ENCODE results near the gene MLLT10. TPM values are rescaled to one million over a fixed set of nuclear protein-coding genes. Genes with fewer than 3 reads are reported as not detected.

MLLT10 gene
- total RNA-seq, 1 experiment from 2014 or later = 45.2 TPM

GRCh38 chr10:21617267-21617666 lies 83.2 kb downstream of the MLLT10 start:
- TF ChIP-seq SIN3A (IDR thresholded peaks at IDR 0.05; ENCODE audit: low read depth) (no peak), TCF7L2 (IDR thresholded peaks at IDR 0.05; ENCODE audit: borderline replicate concordance, extremely low read depth, insufficient read depth, insufficient read length) (no peak), POLR2A (IDR thresholded peaks at IDR 0.05; ENCODE audit: borderline replicate concordance, extremely low read depth, insufficient read depth, insufficient read length) (no peak), MAX (IDR thresholded peaks at IDR 0.05) (no peak), ZBTB33 (IDR thresholded peaks at IDR 0.05; ENCODE audit: extremely low read depth, insufficient replicate concordance, low read length) (no peak), CBX3 (IDR thresholded peaks at IDR 0.05; ENCODE audit: low read depth) (no peak), FOSL1 (IDR thresholded peaks at IDR 0.05; ENCODE audit: low read depth) (no peak), ZNF274 (IDR thresholded peaks at IDR 0.05; ENCODE audit: low read depth, low read length) (no peak)
- DNase-seq (ENCODE audit: low read depth, low spot score) = no peak
- intact Hi-C loops (cut with micrococcal nuclease) = no loop called here

More at GRCh38 chr10:21617267-21617666, 83.2 kb downstream of the MLLT10 start:
- Histone ChIP-seq H3K9ac (ENCODE audit: low read length) (no peak overlapping the region), H3K9me2 (ENCODE audit: insufficient read depth) (no peaks in the 10 kb centered on the region), H3K4me1 (ENCODE audit: control insufficient read depth in 1 of 2, insufficient read depth in 2 of 2, low read length in 2 of 2) (no peaks in the 10 kb centered on the region), H3K9me3 (ENCODE audit: control insufficient read depth in 1 of 2, insufficient read depth in 1 of 2, low read depth in 1 of 2, low read length in 2 of 2) (no peaks in the 10 kb centered on the region), H2AFZ (ENCODE audit: low read depth, low read length, poor library complexity, severe bottlenecking) (no peak overlapping the region), H3K4me3 (replicated peaks in 1 of 2; ENCODE audit: low read depth in 1 of 2, low read length in 2 of 2) (no peak overlapping the region), H3K4me2 (ENCODE audit: low read length) (no peak overlapping the region), H3K27me3 (ENCODE audit: insufficient read depth, low read length) (no peaks in the 10 kb centered on the region), H3K79me2 (ENCODE audit: insufficient read depth, low read length) (peaks cover 61% of the 10 kb centered on the region), H3K27ac (ENCODE audit: low read depth, low read length) (no peak overlapping the region), H3K36me3 (ENCODE audit: control insufficient read depth in 1 of 2, insufficient read depth in 2 of 2, low read length in 2 of 2) (peaks cover 0 to 4% of the 10 kb centered on the region in 2 experiments; a peak in 1 of 4 replicates), H4K20me1 (ENCODE audit: insufficient read depth) (0 out of 2 replicates have a peak, but pooled peaks cover 3% of the 10 kb centered on the region)
- ChIA-PET CTCF (no interaction called here), RAD21 (ENCODE audit: low non-redundant PET in 1 of 2, low total read pairs in 2 of 2, uncharacterized antibody in 2 of 2, unreplicated experiment in 2 of 2) (no interaction called here), POLR2A (no interaction called here)
- no peak for ATAC-seq
- no TSS peak for BruUV-seq (replicated peaks)
